Activated effector memory CD4-positive, alpha-beta T cell treated with Interleukin-2 at 50 U/mL for 16 hours (primary cell): Measurements from ENCODE around the gene LCN6.
A peak's percentile ranks its signal among the peaks of the same experiment; 100 is the strongest.
"Not testable (repeated sequence)": the region's sequence is repeated elsewhere in the genome, so short reads cannot be mapped to it uniquely, and the experiment has no call there.

ENCODE experiments used
- DNase-seq: peaks from one replicate; pipeline ENCODE4 v3.0.0-alpha.2; 2020

LCN6 gene

GRCh38 chr9:136748201-136748600 is at the start of gene LCN6:
LCN6 (minus strand) TSS chr9:136748525; CDS start chr9:136748483, 42 bp downstream.
- no peak for DNase-seq

DNA sequence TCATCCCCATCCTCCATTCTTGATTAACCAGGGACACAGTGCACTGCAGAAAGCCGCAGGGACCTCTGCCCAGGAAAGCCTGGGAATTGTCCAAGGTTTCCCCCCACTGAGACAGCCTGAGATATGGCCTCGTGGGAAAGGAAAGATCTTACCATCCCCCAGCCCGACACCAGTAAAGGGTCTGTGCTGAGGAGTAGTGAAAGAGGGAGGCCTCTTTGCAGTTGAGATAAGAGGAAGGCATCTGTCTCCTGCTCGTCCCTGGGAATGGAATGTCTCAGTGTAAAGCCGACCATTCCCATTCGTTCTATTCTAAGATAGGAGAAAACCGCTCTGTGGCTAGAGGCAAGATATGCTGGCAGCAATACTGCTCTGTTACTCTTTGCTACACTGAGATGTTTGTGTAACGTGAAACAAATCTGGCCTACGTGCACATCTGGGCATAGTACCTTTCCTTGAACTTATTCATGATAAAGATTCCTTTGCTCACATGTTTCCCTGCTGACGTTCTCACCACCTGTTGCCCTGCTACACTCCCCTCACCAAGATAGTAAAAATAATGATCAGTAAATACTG is 48.5 kb upstream of the LCN6 start:
- not testable (repeated sequence) for DNase-seq

DNA sequence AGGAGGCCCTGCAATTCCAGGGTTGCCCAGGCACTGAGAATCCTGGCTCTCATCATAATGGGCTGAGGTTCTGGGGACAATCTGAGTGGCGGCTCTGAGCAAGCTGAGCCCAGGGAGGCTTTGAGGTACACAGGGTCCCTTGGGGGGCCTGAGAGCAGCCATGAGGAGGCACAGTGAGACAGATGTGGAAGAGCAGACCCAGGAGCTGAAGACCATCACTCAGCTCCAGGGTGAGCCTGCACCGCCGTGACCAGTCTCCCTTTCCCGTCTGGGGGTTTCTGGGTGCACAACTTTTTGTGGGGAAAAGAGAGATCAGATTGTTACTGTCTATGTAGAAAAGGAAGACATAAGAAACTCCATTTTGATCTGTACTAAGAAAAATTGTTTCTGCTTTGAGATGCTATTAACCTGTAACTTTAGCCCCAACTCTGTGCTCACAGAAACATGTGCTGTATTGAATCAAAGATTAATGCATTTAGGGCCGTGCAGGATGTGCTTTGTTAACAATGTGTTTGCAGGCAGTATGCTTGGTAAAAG is 48.0 kb upstream of the LCN6 start, which contains the start of gene CCDC183:
TSS of gene CCDC183 (plus strand) at position 101 of the 537 bp plus-strand sequence. CDS start at position 161, 60 bp downstream.
- DNase-seq, result no peak

GRCh38 chr9:136795000-136795348 is 46.6 kb upstream of the LCN6 start:
- no peak for DNase-seq

DNA sequence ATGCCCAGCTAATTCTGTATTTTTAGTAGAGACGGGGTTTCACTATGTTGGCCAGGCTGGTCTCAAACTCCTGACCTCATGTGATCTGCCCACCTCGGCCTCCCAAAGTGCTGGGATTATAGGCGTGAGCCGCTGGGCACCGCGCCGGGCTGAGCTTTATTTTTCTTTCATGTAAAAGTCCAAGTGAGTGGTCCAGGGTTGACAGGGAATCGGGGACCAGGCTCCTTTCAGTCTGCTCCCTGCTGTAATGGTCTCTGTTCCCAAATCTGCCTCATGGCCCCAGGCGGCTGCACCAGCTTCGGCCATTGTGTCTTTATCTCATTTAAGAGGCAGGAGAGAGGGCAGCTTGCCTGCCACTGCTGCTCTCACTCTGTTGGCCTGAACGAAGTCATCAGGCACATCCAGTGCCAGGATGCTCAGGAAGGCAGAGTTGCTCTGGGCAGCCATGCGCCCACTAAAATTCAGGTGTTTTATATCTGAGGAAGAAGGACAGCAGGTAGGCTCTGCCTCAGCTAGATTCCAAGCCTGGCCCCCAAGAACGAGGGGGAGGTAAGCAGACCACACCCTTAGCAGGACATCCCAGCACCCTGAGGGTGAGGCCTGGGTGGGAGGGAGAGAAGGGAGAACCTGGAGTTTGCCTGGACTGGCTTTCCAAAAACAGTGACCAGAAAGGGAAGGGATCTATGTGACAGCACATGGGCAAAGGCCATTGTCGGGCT is 46.1 kb upstream of the LCN6 start:
- no peak for DNase-seq

- no peak for DNase-seq
Observed at GRCh38 chr9:136793086-136793946, 45.0 kb upstream of the LCN6 start.

DNA sequence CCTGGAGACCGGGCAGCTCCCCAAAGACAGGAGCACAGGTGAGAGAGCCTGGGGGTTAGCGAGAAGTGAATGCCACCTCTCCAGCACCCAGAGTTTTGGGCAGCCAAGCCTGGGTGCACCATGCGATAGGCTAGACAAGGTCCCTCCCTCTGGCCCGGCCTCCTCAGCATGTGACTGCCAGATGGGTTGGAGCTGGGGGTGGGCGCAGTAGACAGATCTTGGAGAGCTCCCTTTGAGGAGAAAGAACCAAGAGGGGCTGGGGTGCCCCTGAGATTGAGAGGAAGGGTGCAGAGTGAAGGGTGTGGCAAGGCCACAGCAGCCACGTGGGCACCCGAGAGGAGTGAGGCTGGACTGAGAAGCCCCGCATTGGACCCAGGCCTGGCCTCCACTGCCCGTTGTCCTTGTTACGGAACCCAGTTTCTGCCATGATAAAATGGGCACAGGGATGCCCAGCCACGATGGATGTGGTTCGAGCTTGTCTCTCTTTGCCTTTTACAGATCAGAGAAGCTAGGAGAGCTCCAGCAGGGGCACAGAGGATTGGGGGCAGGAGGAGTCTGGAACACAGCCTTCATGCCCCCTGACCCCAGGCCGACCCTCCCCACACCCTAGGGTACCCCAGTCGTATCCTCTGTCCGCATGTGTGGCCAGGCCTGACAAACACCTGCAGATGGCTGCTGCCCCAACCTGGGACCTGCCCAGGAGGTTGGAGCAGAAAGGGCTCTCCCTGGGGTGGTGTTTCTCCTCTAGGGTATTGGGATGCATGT is 44.2 kb upstream of the LCN6 start:
- no peak for DNase-seq

GRCh38 chr9:136791516-136792276 is 43.4 kb upstream of the LCN6 start:
- peak; percentile 55 for DNase-seq

- DNase-seq, result peak; percentile 100
Observed at GRCh38 chr9:136790640-136791515, 42.6 kb upstream of the LCN6 start, which contains the start of gene TMEM141. TMEM141 (plus strand) TSS chr9:136791344; CDS start chr9:136791371, 27 bp downstream.

DNA sequence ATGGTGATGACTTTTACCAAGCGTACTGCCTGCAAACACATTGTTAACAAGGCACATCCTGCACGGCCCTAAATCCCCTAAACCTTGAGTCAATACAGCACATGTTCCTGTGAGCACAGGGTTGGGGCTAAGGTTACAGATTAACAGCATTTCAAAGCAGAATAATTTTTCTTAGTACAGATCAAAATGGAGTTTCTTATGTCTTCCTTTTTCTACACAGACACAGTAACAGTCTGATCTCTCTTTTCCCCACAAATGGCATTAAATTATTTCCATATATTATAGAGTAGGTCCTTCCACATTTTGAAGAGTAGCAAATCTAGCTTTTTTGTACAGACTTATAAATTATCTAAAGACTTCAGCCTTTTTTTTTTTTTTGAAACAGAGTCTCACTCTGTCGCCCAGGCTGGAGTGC is 41.2 kb upstream of the LCN6 start:
- DNase-seq, result no peak

GRCh38 chr9:136788644-136789522 is 40.6 kb upstream of the LCN6 start:
- not testable (repeated sequence) for DNase-seq

GRCh38 chr9:136787690-136788400 is 39.5 kb upstream of the LCN6 start:
- DNase-seq, result peak; percentile 49

DNA sequence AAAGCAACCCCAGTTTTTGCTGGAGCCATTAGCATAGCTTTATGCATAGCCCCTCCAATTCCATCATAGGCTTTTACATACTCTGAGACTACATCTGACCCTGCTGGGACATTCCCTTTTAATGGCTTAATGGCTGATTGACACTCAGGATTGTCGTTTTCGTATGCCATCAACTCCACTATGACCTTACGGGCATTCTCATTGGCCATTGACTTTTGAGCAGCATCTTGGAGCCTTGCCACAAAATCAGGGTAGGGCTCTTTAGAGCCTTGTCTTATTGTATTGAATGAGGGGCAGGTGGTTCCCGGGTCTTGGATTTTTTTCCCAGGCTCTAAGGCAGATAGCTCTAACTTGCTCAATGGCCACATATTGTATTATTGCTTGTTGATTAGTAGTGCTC is 38.7 kb upstream of the LCN6 start:
- not testable (repeated sequence) for DNase-seq

- no peak for DNase-seq
Observed at GRCh38 chr9:136786451-136786850, 38.1 kb upstream of the LCN6 start.

DNA sequence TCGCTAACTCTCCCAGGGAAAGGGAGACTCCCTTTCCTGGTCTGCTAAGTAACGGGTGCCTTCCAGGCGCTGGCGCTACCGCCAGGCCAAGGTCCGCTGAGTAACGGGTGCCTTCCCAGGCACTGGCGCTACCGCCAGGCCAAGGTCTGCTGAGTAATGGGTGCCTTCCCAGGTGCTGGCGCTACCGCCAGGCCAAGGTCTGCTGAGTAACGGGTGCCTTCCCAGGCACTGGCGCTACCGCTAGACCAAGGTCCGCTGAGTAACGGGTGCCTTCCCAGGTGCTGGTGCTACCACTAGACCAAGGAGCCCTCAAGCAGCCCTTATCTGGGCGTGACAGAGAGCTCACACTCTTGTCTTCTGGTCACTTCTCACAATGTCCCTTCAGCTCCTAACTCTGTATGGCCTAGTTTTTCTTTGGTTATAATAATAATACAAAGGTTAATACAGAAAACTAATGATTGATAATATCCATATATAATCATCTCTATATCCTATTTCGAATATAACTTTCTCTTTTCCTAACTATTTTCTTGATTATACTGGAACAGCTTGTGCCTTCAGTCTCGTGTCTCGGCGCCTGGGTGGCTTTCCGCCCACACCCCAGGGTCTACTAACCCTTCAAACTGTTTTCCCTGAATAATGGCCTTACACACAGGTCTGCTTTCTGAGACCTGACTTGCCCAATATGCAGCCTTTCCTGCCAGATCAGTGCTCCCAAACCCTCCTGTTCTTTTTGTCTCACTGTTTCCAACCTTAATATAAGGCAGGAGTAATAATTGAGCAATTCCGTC is 37.4 kb upstream of the LCN6 start:
- not testable (repeated sequence) for DNase-seq

GRCh38 chr9:136784997-136785361 is 36.7 kb upstream of the LCN6 start:
- DNase-seq, result no peak

DNA sequence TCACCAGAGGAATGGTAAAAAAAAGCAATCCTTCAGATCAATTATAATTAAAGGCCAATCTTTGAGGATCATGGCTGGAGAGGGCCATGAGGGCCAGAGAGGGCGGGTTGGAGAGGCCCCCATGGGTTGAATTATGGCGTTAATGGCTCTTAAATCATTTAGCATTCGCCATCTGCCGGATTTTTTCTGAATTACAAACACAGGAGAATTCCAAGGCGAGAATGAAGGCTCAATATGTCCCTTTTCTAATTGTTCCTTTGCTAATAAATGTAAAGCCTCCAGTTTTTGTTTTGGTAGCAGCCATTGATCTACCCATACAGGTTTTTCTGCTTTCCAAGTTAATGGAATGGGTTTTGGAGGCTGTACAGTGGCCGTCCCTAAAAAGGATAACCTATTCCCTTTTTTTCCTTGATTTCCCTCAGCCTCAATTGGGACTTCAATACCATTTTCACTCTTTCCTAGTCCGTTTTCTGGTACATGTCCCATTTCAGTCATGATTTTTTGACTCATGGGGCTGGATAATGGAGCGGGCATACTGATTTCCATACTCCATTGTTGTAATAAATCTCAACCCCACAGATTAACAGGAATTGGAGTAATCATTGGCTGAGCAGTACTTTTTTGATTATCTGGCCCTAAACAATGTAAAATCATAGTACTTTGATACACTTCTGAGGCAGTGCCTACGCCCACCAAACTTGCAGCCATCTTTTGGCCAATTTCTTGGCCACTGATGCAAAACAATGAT is 36.1 kb upstream of the LCN6 start:
- no peak for DNase-seq
